Esophagus muscularis mucosa (tissue), 4 donors: ENCODE results near the gene DCAF4. TPM values are rescaled to one million over a fixed set of nuclear protein-coding genes. Genes with fewer than 3 reads are reported as not detected.

Source experiments
- DNase-seq: peaks from one replicate; pipeline ENCODE4 v3.0.0-alpha.2; 2017; ENCODE audit errors: extremely low spot score
- H3K27ac ChIP-seq, 4 donors: fragments of 200-600 bp; sonication (generic); replicated peaks in 1 of 4; 1 replicate in 3 of 4; 2 replicates in 1 of 4; pipeline ENCODE4 v1.5.1; 2016 to 2019; ENCODE audit warnings: mild to moderate bottlenecking in 1 of 4
- H3K27me3 ChIP-seq, 4 donors: fragments of 200-600 bp; sonication (generic); one replicate each; pipeline versions ENCODE4 v1.5.1 to v1.6.0; 2016 to 2019
- H3K36me3 ChIP-seq, 4 donors: fragments of 200-600 bp; sonication (generic); one replicate each; pipeline ENCODE4 v1.5.1; 2016 to 2019
- H3K4me1 ChIP-seq, 4 donors: fragments of 200-600 bp; sonication (generic); one replicate each; pipeline ENCODE4 v1.5.1; 2016 to 2019
- H3K4me3 ChIP-seq, 4 donors: fragments of 200-600 bp; sonication (generic); 1 replicate in 2 of 4; 2 replicates in 2 of 4; pipeline ENCODE4 v1.5.1; 2016 to 2019; ENCODE audit warnings: mild to moderate bottlenecking in 4 of 4, moderate library complexity in 1 of 4
- H3K9me3 ChIP-seq, 4 donors: fragments of 200-600 bp; sonication (generic); 1 replicate in 3 of 4; 2 replicates in 1 of 4; pipeline ENCODE4 v1.5.1; 2016 to 2019
- EP300 ChIP-seq: sonication (generic); formaldehyde crosslinking; IDR thresholded peaks from one replicate; pipeline ENCODE4 v1.6.1; 2017; ENCODE audit warnings: antibody characterized with exemption
- POLR2A ChIP-seq: fragments of 450-650 bp; IDR thresholded peaks from one replicate; pipeline ENCODE4 v1.6.1; 2017; ENCODE audit warnings: antibody characterized with exemption, moderate library complexity, mild to moderate bottlenecking, low read depth
- POLR2AphosphoS5 ChIP-seq, 2 donors: sonication (generic); formaldehyde crosslinking; IDR thresholded peaks; one replicate each; pipeline ENCODE4 v1.6.1; 2017; ENCODE audit warnings: antibody characterized with exemption in 2 of 2
- WGBS: methylation state at CpG from one replicate; pipeline ENCODE4 v1.1.5; 2018; 5-methylcytosine and 5-hydroxymethylcytosine counted together
- intact Hi-C: fragments of 100-400 bp; cut with DNase I; formaldehyde crosslinking; loops from one replicate; pipeline ENCODE4 v1.15.1; 2023
- total RNA-seq, 4 donors: library from RNA; depleted of rRNA; stranded (reverse); fragments of >200 nt; gene quantifications; one replicate each; pipeline versions ENCODE4 v1.1.0 to v1.2.1, GENCODE V29; 2016
- TF ChIP-seq, protein P1 (sequence below), 3 experiments: fragments of 200-600 bp in 2 of 3; fragments of 450-650 bp in 1 of 3; sonication (generic) in 2 of 3; IDR thresholded peaks; one replicate each; pipeline ENCODE4 v1.5.1; 2017 to 2019; ENCODE audit warnings: antibody characterized with exemption in 3 of 3, mild to moderate bottlenecking in 2 of 3, moderate library complexity in 1 of 3

DCAF4 gene
- total RNA-seq, 4 donors from 2014 or later = 10.9 to 18.7 (median 14.7) TPM

DNA sequence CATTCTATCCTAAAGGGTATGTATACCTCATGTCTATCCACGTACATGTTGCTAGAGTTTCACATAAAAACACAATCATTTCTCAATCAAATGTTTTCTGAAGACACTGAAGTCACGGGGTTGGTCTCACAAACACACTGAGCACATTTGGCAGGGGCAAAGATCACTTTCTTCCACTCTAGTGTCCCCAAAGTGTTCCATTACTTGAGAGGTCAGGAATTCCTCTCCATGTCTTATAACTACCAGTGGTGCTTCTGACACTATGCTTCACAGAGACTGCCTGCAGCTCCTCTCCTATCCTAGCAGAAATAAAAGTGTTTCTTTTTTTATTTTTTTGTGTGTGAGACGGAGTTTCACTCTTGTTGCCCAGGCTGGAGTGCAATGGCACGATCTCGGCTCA is 81.6 kb downstream of the DCAF4 start:
- intact Hi-C loops = no loop called here
- Histone ChIP-seq H3K36me3 (peaks cover 0 to 31% (median 15%) of the 10 kb centered on the region in 4 donors), H3K4me3 (no peak overlapping the region), H3K27ac (peak overlapping the region; percentile 69 to 75 (median 70)), H3K9me3 (no peaks in the 10 kb centered on the region), H3K4me1 (peaks cover 23 to 47% (median 34%) of the 10 kb centered on the region in 4 donors), H3K27me3 (no peaks in the 10 kb centered on the region)
- 70% methylated on average over 5 of the region's 5 CpGs for WGBS
- no peak for DNase-seq
- peak in 1 of 2 donors; percentile 20 for TF ChIP-seq POLR2AphosphoS5 (IDR thresholded peaks at IDR 0.05)
- TF ChIP-seq, protein P1, sequence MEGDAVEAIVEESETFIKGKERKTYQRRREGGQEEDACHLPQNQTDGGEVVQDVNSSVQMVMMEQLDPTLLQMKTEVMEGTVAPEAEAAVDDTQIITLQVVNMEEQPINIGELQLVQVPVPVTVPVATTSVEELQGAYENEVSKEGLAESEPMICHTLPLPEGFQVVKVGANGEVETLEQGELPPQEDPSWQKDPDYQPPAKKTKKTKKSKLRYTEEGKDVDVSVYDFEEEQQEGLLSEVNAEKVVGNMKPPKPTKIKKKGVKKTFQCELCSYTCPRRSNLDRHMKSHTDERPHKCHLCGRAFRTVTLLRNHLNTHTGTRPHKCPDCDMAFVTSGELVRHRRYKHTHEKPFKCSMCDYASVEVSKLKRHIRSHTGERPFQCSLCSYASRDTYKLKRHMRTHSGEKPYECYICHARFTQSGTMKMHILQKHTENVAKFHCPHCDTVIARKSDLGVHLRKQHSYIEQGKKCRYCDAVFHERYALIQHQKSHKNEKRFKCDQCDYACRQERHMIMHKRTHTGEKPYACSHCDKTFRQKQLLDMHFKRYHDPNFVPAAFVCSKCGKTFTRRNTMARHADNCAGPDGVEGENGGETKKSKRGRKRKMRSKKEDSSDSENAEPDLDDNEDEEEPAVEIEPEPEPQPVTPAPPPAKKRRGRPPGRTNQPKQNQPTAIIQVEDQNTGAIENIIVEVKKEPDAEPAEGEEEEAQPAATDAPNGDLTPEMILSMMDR (IDR thresholded peaks at IDR 0.05) = no peak
- no peak for TF ChIP-seq EP300
- no peak for TF ChIP-seq POLR2A

- no peaks in the 10 kb centered on the region for H3K9me3 ChIP-seq
- intact Hi-C loops = no loop called here
- 15% methylated on average over 1 of the region's 1 CpG for WGBS
- peak overlapping the region; percentile 69 to 75 (median 70) for H3K27ac ChIP-seq
- DNase-seq = no peak
- H3K4me1 ChIP-seq = peaks cover 23 to 44% (median 34%) of the 10 kb centered on the region in 4 donors
- H3K4me3 ChIP-seq = no peak overlapping the region
- H3K27me3 ChIP-seq = no peaks in the 10 kb centered on the region
- H3K36me3 ChIP-seq = peaks cover 0 to 38% (median 19%) of the 10 kb centered on the region in 4 donors
- TF ChIP-seq, protein P1 (IDR thresholded peaks at IDR 0.05) = no peak
- TF ChIP-seq POLR2A (no peak), POLR2AphosphoS5 (IDR thresholded peaks at IDR 0.05) (peak; percentile 7 to 36), EP300 (no peak)
Observed at GRCh38 chr14:73008501-73008900, 82.2 kb downstream of the DCAF4 start.

Other genes starting within 250 kb of the DCAF4 start
- gene DPF3, start 32.4 kb upstream of the DCAF4 start, total RNA-seq = 1 to 10 TPM in 2 of 4 donors, under 1 TPM in 2; 0.78 to 2.5 (median 1.7) TPM
- gene ZFYVE1, start 100.6 kb downstream of the DCAF4 start, total RNA-seq = 10 to 100 TPM; 18.4 to 26.6 (median 24.1) TPM
- gene RBM25, start 132.1 kb downstream of the DCAF4 start, total RNA-seq = 10 to 100 TPM; 25.6 to 44.0 (median 35.1) TPM
- 10 to 100 TPM; 31.7 to 39.0 (median 38.3) TPM for gene PSEN1, start 210.0 kb downstream of the DCAF4 start, total RNA-seq